Activated CD4-positive, alpha-beta T cell treated with anti-CD3 and anti-CD28 coated beads for 24 hours (primary cell): ENCODE data around the gene DLG1.

Experiments
- DNase-seq, 2 donors: peaks; one replicate each; pipeline ENCODE4 v3.0.0-alpha.2; 2020; ENCODE audit warnings: low read depth in 2 of 2

DLG1 gene

DNA sequence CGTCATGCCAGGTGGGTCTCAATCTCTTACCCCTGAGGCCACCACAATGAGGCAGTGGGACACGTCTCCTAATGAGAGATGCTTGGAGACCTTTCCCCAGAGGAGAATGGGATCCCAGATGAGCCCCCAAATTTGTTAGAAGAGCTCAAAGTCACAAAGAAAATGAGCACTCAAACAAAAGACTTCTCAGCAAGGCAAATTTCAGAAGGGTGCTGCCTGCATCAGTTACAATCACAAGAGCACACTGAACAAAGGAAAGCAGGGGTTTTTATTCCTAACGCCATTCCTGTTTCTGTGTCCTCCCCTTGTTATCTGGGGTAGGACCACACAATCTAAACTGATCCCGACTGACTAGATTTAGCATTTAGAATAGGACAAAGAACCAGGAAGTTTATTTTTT, 50.1 kb downstream of the DLG1 start:
- no peak for DNase-seq

DNA sequence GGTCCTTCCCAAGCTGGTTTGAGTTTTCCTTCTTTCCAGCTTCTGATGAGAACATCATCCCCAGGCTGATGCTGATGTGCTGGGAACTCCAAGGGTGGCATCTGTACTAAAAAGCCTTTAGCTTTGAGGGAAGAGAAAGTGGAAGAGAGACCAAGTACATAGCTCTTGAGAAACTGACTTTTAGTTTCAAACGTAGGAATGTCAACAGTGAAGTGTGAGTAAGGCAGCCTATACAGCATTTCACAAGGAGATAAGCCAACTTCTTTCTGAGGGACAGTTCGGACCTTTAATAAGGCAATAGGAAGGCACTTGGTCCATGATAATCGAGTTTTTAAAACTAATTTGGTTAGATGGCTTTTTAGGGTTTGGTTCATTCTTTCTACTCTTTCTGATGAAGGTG, 53.7 kb downstream of the DLG1 start:
- no peak for DNase-seq

DNA sequence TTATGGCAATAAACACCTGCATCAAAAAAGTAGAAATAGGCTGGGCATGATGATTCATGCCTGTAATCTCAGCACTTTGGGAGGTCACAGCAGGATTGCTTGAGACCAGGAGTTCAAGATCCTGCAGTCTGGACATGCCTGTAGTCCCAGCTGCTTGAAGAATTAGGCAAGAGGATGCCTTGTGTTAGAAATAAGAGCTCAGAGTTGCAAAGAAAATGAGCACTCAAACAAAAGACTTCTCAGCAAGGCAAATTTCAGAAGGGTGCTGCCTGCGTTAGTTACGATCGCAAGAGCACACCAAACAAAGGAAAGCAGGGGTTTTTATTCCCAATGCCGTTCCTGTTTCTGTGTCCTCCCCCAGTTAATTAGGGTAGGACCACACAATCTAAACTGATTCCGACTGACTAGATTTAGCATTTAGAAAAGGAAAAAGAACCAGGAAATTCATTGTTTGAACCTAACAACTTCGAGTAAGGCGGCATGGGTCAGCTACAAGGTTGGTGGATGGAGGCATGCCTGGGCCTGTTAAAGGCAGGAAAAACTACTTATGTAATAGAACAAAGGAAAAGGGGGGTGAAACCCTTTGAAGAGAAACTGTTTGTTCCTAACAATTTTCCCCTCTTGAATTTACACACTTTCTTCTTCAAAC, 55.5 kb downstream of the DLG1 start:
- DNase-seq: no peak

DNA sequence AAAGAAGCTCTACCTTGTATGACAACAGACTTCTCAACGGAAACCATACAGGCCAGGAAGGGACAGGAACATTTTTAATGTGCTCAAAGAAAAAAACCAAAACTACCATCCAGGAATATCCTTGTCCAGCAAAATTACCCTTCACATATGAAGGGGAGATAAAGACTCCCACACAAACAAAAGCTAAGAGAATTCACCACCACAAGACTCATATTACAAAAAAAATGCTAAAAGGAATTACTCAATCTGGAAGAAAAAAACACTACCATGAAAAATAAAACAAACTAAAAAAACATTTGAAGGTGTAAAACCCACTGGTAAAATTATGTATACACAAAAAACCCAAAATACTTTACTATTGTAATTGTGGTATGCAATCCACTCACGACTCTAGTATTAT, 57.2 kb downstream of the DLG1 start:
- no peak for DNase-seq

DNA sequence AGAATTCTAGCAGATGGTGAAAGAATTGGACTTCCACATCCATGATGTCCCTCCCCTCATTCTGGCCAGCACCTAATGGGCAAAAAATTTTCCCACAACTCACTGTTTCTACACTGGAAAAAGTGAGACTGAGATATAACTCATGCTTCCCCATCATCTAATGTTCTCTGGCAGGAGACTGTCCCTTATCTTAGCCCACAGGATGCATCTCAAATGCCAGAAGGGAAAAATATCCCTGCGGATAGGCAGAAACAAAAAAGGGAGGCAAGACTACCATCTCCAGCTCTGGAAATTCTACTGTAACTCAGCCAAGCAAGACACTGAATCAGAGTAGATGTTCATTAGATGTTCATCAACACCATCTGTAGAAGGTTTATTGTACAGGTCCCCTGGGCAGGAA, 58.6 kb downstream of the DLG1 start:
- no peak for DNase-seq

DNA sequence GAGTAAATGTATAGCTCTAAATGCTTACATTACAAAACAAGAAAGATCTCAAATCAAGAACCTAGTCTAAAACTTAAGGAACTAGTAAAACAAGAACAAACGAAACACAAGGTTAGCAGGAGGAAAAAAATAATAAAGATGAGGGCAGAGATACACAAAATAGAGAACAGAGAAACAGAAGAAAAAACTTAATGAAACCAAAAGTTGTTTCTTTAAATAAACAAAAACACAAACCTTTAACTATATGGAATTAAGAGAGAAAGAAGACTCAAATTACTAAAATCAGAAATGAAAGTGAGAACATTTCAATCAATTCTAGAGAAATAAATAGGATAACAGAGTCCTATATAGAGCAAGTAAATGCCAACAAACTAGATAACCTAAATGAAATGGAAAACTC, 59.6 kb downstream of the DLG1 start:
- DNase-seq: no peak

DNA sequence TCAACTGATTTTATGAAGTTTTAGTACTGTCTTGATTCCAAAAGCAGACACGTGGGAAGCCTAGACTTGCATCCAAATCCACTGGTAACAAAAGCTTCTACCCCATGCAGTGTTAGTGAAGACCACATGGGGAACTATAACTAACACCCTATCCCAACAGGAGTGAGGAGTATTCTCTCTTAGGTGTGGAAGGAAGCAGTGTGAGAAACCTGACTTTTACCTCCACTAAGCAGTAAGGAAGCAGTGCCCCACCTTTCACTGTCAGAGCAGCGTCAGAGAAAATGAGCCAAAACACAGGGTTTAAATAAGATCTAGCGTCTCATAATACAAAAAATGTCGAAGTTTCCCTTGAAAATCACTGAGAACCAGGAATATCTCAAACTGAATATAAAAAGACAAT, 60.5 kb downstream of the DLG1 start:
- DNase-seq: no peak

DNA sequence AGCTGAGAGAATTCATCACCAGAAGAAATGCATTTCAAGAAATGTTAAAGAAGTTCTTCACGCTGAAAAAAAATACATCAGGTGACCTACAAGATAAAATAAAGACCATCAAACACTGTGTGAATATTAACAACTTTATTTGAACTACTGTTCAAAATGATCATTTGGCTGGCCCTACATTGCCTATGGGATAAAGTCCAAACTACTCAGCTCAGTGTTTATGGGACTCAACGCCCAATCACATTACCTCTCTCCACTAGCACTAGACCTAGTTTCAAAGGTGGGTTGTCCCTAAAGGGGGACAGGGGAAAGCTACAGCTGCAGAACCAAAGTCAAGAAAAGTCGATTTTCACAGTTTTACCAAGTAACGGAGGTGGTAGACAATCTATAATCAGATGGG, 62.0 kb downstream of the DLG1 start:
- no peak for DNase-seq

DNA sequence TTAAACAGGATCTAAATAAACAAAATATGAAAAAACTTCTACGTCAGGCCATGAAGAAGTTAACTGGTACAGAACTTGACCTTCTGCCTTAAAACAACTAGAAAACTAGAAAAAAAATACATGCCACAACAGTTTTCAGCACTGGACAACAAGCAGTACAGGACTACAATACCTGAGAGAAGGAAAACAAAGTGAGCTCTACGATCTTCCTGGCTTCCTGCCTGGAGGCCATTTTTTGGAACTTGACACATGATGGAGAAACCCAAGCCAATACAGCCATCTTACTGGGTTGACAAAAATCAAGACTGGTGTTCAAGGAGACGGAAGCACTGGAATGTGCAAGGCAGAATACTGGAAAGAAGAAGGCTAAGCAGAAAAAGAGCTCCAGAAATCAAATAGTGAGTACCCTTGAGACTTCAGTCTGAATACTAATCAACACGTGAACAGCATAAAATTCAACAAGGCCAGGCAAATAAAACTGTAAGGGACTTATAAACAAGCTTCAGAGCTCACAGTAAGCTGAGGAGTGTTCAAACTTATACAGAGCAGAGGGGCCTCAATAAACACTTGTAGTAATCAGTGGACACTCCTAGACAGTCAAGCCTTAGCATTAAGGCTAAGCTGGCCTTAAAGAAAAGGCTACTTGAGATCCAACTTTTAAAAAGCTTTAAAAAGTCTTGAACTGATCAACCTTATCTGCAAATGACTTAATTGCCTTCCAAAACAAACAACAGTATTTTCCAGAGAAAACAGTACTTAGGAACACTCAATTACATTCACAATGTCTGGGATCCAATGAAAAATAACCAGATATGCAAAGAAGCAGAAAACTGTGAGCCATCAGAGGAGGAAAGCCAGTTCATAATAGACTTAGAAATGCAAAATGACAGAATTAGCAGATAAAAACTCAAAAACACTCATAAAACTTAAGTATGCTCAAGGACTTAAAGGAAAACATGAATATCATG, 63.2 kb downstream of the DLG1 start:
- DNase-seq: no peak

DNA sequence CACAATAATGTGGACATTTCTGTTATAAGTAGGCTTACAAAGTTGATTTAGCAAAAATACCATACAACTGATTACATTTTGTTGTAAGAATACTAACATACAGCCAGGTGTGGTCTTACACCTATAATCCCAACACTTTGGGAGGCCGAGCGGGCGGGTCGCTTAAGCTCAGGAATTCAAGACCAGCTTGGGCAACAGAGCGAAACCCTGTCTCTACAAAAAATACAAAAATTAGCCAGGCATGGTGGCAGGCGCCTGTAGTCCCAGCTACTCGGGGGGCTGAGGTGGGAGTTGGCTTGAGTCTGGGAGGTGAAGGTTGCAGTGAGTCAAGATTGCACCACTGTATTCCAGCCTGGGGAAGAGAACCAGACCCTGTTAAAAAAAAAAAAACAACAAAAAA, 67.1 kb downstream of the DLG1 start:
- no peak for DNase-seq

DNA sequence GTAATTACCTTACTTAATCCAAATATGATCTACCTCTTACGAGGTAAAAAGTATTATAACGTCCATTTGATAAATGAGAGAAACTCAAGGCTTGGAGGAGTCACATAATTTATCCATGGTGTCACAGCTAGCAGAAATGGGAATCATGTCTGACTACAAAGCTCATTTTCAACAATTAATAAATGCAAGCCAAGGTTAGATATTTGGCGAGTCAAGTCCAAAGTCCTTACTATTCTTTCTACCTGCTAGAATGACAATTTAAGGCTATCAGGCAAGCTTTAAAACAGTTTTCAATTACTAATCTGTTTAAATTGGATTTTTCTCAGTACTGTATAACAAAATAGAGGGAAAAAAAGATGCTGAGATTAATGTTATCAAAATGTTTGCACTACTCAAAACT, 68.6 kb downstream of the DLG1 start:
- DNase-seq: no peak

DNA sequence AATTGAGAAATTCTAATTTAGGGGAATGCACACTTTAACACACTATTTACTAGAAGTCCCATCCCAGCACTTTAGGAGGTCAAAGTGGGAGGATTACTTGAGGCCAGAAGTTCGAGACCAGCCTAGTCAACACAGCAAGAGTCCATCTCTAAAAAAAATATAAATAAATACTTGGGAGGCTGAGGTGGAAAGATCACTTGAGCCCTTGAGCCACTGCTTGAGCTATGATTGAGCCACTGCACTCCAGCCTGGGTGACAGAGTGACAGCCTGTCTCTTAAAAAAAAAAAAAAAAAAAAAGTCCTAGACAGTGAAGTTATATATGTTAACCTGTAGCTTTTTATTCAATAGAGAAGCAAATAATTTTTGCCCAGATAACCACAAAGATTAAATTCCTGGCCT, 69.2 kb downstream of the DLG1 start:
- DNase-seq: no peak

DNA sequence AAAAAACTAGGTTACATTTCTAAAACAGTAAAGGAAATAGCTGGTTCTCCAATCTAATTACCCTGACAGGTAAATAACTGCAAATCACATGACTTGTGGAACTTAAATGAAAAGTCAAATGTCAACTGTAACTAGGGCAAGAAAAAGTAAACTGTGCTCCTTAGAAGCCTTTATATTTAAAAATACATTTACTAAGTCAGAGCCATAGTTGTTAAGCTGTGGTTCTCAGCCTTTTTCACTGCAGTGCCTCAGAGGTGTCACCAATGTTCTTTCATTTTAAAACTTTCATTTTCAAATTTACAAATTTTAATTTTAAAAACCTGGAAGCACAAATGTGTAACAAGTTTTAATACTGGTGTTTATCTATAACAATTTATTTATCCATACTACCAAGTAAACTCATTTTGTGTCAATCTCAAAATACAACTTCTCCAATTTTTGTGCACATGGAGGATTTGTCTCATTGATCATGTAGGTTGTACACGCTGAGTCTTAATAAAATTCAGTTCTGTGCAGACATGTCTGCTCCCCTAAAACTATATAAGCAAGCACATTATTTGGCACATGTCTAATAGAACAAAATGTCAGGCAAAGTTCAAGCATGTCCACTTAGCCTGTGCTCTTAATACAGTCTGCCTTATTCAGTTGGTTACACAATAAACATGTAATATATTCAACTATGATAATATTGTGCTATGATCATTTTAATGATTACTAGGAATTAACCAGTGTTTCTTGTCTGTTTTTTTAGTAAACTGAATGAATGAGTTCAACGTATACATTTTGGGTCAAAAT, 70.4 kb downstream of the DLG1 start:
- DNase-seq: no peak

DNA sequence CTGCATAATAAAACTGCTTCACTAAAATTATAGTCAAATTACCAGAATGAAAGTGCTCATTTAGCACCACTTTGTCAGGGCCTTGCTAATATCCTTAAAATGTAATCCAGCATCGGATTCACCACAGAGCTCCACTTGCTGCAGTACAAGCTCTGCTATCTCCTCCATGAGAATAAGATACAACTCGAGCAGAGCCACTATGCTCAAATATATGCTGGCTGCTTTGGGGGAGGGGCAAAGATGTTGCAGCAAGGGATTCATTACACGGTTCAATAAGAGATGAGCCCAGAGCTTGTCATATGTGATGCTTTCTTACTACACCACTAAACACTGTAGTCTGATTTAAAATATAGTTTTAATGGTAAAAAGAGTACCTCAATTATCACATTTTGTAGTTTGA, 72.2 kb downstream of the DLG1 start:
- no peak for DNase-seq

DNA sequence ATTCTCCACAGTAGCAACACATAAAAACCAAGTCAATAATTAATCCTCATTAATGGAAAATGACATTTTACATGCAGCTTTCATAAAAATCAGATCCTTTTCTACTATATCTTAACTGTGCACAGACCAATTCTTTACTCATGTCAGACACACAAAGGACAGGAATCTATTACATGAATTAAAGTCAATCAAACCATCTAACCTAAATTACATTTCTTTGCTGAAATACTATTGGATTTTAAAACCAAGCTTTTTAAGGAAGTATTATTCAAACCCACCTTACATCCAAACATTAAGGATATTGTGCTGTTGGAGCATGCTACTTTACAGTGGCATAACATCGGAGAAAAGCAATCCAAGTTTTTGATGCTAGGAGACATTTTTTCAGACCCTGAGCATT, 72.8 kb downstream of the DLG1 start:
- no peak for DNase-seq

DNA sequence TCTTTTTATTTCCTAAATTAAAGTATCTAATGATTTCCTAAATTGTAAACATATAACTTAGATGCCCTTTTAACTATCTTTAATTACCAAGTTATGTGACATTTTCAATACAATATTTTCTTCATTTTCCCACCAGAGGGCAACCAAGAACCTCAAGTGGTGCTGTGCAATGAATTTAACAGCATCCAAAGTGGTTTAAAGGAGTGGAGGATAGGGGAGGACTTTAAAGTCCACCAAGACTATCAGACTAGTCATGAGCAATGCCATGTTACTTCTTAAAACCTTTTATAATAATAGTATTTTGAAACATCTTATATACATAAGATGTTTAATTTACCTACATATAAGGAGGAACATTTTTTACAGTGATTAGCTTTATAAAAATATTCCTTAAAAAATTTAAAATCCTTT, 74.4 kb downstream of the DLG1 start:
- DNase-seq: peak in 1 of 2 donors; percentile 1

DNA sequence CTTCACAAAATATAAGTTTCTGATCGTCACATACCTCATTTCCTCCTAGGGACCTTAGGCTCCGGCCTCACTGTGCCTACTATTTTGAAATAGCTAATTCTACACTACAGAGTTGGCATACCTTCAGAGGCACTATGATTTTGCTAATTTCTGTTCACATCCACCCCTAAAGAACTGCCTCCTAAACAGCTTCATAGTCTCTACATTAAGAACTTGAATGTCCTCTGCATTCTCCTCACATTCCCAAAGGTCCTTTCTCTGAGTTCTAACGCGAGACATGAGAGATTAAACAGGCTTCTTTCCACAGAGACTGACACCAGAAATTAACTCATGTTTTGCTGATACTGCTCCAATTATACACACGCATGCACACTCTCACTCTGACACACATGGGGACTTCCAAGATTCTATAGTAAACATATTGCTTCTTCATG, 75.5 kb downstream of the DLG1 start:
- no peak for DNase-seq

DNA sequence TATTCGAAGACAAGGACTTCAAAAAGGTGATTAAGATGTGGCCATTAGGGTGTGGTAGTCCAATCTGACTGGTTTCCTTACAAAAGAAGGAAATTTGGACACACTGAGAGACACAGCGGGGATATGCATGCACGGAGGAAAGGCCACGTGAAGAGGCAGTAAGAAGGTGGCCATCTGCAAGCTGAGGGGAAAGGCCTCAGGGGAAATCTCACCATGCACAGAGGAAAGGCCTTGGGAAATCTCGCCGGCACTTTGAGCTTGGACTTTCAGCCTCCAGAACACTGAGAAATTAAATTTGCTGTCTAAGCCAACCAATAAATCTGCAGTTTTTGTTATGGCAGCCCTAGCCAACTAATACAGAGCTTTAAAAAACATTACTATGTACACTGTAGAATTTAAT, 78.8 kb downstream of the DLG1 start:
- no peak for DNase-seq

DNA sequence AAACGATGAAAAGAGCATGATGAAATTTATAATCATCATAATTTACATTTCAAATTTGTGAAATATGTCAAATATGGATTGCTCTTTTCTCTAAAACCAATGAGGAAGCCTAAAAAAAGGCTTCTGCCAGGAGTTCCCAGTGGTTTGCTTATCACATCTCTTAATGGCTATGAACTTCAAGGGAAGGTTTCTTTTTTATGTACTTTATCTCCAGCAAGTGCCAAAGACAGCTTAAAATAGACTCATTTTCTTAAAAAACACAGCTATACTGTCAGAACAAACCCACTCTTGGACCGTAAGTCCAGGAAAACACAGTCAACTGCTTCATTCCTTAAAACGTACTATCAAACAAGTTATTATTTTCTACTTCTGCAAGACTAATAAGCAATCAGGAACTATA, 80.2 kb downstream of the DLG1 start:
- DNase-seq: no peak

DNA sequence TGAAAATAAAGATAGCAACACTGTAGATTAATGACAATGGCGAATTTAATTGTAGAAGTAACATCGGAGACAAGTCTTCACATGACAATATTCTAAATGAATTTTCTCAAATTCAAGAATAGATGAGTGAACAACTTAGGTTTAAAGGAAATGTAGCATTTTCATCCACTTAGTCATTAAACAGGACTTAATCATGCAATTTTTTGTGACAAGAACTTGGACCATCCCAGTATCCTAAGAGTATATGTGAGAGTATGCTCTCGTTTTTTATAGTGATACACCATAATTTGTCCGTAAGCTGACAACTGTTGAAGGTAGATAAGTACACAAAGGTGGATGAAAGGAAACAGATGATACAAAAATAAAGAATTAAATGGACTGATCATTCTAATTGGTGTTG, 81.5 kb downstream of the DLG1 start:
- DNase-seq: no peak

DNA sequence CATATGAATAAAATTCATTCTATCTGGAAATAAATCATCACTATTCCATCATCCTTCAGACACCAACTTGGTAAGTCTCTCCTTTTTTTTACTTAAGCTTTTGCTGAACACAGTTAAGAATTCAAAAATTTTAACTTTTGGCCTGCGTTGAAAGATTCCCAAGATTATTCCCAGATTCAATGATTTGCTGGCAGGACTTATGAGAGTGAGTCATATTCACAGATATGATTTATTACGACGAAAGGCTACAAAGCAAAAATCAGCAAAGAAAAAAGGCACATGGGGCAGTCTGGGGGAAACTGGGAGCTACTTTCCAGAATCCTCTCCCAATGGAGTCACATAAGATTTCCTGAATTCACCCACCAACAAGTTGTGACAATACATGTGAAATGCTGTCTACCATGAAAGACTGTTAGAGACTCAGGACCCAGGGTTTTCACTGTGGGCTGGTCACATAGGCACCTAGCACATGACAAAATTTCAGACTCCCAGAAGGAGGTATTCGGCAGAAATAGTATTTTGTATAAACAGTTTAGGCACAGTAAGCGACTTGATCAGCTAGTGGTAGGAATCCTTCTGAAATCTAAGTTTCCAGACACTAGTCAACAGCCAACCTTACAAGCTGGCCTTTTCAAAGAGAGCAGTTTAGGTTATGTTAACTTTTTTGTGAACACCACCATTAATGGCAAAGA, 82.1 kb downstream of the DLG1 start:
- no peak for DNase-seq

DNA sequence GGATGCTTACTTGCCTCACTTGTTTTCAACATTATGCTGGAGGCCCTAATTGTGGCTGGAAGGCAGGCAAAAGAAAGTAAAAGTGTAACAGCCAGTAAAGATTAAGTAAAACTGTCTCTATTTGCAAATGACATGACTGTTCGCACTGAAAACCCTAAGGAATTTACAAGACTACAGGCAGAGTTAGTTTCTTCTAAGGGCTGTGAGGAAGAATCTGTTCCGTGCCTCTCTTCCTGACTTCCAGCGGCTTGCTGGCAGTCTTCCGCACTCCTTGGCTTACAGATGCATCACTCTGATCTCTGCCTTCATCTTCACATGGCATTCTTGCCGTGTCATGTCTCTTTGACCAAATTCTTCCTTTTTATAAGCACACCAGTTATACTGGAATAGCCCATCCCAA, 86.1 kb downstream of the DLG1 start:
- no peak for DNase-seq
